Activated effector memory CD4-positive, alpha-beta T cell treated with Interleukin-2 at 50 U/mL for 16 hours (primary cell): ENCODE data around the gene FBXL3.
A peak's percentile ranks its signal among the peaks of the same experiment; 100 is the strongest.

Experiments used
- DNase-seq: peaks from one replicate; pipeline ENCODE4 v3.0.0-alpha.2; 2020

Gene FBXL3, protein sequence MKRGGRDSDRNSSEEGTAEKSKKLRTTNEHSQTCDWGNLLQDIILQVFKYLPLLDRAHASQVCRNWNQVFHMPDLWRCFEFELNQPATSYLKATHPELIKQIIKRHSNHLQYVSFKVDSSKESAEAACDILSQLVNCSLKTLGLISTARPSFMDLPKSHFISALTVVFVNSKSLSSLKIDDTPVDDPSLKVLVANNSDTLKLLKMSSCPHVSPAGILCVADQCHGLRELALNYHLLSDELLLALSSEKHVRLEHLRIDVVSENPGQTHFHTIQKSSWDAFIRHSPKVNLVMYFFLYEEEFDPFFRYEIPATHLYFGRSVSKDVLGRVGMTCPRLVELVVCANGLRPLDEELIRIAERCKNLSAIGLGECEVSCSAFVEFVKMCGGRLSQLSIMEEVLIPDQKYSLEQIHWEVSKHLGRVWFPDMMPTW

DNA sequence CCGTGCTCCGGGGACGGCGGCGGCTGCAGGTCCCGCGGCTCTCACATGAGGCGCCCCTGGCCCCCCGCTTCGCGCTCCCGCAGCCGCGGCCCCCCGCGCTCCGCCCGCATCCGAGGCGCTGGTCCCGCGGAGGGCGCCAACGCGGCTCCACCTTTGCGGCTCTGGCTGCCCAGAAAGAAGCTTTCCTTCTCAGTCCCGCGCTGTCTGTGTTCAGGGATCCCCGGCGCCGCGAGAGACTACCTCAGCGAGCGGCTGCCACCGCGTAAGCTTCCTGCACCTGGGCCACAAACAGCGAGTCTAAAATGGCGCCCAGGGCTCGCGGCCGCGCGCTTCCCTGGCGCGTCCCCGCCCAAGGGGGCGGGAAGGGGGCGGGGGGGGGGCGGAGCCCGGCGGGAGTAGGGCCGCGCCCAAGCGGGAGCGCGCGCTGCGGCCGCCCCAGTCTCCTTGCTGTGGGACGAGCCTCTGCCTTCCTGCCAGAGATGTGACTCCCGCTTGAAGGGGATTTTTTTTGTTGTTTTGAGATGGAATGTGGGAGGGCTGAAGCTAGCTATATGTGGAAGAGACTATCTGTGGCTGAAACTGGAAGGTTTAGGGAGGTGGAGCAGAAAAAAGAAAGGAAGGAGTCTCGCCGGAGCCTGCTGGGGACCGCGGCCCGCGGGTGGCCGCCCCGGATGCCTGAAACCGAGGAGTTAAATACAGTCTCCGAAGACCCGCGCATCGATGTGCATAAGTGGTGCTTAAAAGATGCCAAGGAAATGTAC is at the start of gene FBXL3:
Gene FBXL3 (minus strand): TSS at position 299 of the 761 bp plus-strand sequence. CDS start 5,299 bp downstream, outside the sequence.
- DNase-seq = peak; percentile 83

DNA sequence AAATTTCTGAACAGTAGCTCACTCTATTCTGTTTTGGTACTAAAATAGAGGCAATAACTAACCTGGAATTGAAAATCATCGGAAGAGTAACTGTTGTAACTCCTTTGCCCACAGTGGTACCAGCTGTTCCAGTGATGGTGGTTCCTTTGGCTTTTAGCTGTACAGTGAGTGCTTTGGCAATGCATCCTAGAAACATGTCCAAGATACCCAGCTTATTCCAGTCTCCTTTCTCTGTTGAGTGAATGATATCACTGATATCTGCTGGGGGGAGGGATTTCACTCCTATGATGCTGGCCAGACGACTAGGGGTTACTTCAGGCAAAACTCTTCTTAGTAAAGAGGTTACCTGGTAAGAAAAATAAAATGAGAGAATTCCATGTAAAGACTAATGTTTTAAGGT is 40.6 kb upstream of the FBXL3 start:
- DNase-seq = no peak

DNA sequence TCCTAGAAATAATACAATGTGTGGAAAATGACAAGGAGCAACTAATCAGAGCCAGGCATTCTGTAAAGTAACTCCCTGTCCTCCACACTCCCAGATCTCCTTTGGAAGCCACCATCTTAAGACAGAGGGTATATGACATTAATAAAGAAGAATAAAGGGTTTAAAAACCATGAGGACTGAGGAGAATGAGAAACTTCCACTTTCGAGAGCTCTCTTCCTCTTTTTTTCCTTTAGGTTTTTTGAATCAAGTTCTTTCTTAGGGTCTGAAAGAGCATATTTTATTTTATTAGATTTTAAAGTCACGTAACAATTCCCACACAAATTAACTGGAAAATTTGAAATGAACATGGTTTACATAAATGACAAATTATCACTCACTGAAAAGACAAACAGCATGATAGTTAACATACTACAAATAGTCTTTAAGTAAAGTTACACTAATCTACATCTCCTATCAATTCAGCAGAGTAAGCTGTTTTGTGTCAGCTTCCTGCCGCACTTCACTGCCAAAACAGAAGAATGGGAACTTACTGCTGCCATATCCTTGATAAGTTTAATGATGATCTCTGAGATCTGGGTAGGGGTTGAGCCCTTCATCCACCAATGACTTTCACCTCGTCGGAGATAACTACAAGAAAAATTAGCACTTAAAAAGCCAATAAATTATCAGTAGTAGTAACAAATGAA is 38.6 kb upstream of the FBXL3 start:
- DNase-seq = no peak

DNA sequence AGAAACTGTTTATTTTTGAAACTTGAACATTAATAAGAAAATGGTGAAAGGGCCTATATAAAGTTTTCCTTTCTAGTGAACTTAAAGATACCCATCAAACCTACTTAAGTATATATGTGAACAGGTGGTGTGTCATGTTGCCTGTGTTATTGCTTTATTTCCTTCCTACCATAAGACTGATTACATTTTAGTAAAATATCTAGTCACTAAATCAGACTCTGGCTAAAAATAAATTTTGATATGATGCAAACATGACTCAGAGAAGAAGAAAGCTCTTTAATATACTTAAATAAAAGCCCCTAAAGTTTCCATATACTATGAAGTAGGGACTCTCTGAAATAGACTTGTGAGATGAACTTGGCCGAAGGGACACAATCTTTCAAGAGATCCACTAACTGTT is 35.1 kb upstream of the FBXL3 start:
- DNase-seq = no peak

DNA sequence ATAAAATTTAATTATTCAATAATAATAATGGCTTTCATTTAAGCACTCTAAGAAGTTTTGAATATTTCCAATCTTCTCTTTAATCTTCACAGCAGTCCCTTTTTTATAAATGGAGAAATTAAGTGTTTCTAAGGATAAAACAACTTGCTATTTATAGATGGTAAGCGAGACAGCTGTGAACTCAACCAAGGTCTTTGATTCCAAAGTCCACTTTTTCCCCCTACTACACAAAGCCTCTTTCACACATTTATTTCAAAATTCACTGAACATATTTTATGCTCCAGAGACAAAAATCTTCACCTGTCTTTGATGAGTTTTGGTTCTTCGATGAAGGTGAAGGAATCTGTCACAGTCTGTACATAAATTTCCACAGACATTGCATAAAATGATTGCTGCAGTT is 34.4 kb upstream of the FBXL3 start:
- no peak for DNase-seq

GRCh38 chr13:77056886-77057285 is 29.9 kb upstream of the FBXL3 start:
- no peak for DNase-seq

DNA sequence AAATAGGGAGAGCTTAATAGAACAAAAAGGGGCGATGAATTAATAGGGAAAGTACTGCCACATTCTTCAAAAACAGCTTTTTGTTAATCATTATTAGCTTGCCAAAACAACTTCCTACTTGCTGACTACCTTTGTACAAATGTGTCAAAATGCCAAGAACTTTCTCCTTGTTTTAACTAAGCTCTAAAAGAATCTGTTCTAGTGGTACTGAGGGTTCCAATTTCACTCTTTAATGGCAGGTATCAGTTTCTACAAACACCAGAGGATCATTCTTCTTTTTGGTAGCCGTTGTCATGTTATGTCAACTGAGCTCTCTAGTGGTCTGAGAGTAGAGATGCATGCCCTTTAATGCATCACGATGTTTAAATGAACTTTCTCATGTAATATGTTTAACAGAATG is 29.4 kb upstream of the FBXL3 start:
- no peak for DNase-seq

DNA sequence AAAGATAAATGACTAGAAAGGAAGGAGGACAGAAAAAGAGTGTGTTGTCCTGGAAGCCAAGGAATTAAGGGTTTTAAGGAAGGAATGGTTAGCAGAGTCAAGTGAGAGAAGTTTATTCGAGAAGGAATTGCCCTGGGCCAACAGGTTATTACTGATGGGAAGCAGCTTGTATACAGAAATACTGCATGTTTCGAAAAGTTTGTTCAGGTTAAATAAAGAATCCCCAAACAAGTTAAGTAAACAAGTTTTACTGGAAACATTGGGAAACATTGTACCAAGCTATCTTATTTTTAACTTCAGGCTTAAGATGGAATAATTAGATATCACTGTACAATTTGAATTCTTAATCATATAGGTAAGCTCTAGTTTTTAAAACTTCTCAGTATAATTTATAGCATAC is 28.2 kb upstream of the FBXL3 start:
- DNase-seq = no peak

GRCh38 chr13:77053192-77053591 is 26.2 kb upstream of the FBXL3 start:
- no peak for DNase-seq

GRCh38 chr13:77048681-77049080 is 21.7 kb upstream of the FBXL3 start:
- DNase-seq = no peak

GRCh38 chr13:77047649-77048343 is 20.8 kb upstream of the FBXL3 start:
- no peak for DNase-seq

GRCh38 chr13:77042566-77043177 is 15.7 kb upstream of the FBXL3 start:
- DNase-seq = no peak

- DNase-seq = no peak
Observed at GRCh38 chr13:77040835-77041234, 13.9 kb upstream of the FBXL3 start.

DNA sequence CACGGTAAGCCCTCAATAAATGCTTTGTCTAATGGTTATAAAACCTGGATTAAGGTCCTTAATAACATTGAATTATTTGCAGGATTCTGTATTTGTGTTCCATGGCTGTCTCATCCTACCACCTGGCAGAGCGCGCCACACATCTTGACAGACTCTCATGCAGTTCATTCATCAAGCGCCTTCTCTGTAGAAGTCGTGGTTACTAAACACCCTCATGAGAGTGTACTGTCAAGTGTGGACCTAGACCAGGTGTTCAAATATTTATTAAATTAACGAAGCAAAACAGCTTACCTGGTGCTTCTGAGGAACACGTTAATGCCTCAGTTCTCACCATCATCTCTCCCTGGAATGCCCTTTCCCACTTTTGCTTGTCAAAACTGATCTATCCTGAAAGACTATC is 13.1 kb upstream of the FBXL3 start:
- DNase-seq = no peak

GRCh38 chr13:77038907-77039480 is 12.0 kb upstream of the FBXL3 start:
- DNase-seq = no peak

DNA sequence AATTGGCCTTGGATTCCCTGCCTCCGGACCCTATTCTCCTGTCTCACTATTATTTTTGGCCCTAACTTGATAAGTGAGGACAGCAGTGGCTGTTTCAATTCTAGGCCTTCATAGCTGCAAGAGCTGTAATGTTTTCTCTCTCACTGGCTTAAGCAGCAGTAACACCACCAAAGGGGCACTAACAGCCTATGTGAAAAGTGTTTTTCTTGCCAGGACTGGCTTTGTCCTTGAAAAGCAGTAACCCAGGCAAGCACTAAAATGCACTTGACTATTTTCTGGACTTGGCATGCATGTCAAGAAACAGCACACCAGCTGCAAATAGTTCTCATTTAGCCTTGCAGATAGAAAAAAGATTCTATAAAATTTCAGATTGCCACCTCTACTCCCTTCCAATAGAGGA is 9.3 kb upstream of the FBXL3 start:
- no peak for DNase-seq

GRCh38 chr13:77034881-77035280 is 7.9 kb upstream of the FBXL3 start:
- no peak for DNase-seq

- DNase-seq = no peak
Observed at GRCh38 chr13:77033717-77034302, 6.9 kb upstream of the FBXL3 start.

- no peak for DNase-seq
Observed at GRCh38 chr13:77031656-77032243, 4.8 kb upstream of the FBXL3 start.

DNA sequence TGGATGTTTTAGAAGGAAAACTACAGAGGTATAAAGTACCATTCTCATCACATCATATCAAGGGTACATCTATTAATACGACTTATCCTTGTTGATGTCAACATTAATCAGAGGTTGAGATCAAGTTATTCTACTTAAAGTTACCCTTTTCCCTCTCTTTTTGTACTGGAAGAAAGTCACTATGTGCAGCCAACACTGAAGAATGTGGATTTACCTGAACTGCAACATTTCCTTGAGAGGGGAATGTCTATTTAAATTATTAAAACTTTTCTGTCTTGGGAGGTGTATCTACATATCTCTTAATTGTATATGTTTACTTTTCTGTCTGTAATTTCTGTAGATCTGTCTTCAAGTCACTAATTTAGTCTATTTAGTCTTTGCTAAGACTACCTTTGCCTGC is 2.5 kb upstream of the FBXL3 start:
- no peak for DNase-seq

- no peak for DNase-seq
Observed at GRCh38 chr13:77028202-77028601, 1.2 kb upstream of the FBXL3 start.
